Measurements from ENCODE around the gene ZNF428. TPM values are rescaled to one million over a fixed set of nuclear protein-coding genes. Genes with fewer than 3 reads are reported as not detected.
A peak's percentile ranks its signal among the peaks of the same experiment; 100 is the strongest.

ZNF428 gene
- total RNA-seq, 2 experiments from 2014 or later, result 28.5 to 98.1 TPM

- no peak overlapping the region for H3K4me2 ChIP-seq (ENCODE audit: low read length)
- H3K36me3 ChIP-seq (ENCODE audit: insufficient read depth, low read length), result peaks cover 10% of the 10 kb centered on the region
- peaks cover 11% of the 10 kb centered on the region; the same call in 1 of the 2 replicates for H3K79me2 ChIP-seq (ENCODE audit: insufficient read depth, low read depth, low read length)
- no TSS peak for BruUV-seq (replicated peaks)
- no peak for TF ChIP-seq EZH2phosphoT487 (IDR thresholded peaks at IDR 0.05; ENCODE audit: borderline replicate concordance, low read depth, low read length)
- 0 out of 2 replicates have a peak, but pooled peaks have one; percentile 13 for TF ChIP-seq CTCF (conservative IDR thresholded peaks at IDR 0.05; ENCODE audit: low read length)
- H2AFZ ChIP-seq (ENCODE audit: low read length), result no peak overlapping the region
- peak; percentile 18 for DNase-seq (ENCODE audit: low spot score)
- peaks cover 5% of the 10 kb centered on the region for H3K4me1 ChIP-seq (ENCODE audit: insufficient read depth, low read length, poor library complexity, severe bottlenecking)
- CTCF ChIA-PET (ENCODE audit: unreplicated experiment), result no interaction called here
- no peaks in the 10 kb centered on the region for H4K20me1 ChIP-seq (ENCODE audit: insufficient read depth, low read length)
- intact Hi-C loops (cut with micrococcal nuclease; ENCODE audit: unreplicated experiment), result no loop called here
- H3K4me3 ChIP-seq (ENCODE audit: low read depth, low read length, poor library complexity, severe bottlenecking), result no peak overlapping the region
- H3K27ac ChIP-seq (ENCODE audit: low read depth, low read length, poor library complexity, severe bottlenecking), result no peak overlapping the region
- POLR2A ChIA-PET, result no interaction called here
- no peaks in the 10 kb centered on the region for H3K9me3 ChIP-seq (ENCODE audit: low read length)
- no peaks in the 10 kb centered on the region for H3K9me2 ChIP-seq (ENCODE audit: insufficient read depth, low read length)
Observed at GRCh38 chr19:43570174-43570791, 49.1 kb downstream of the ZNF428 start.

GRCh38 chr19:43569657-43570056 is 49.8 kb downstream of the ZNF428 start:
- DNase-seq (ENCODE audit: low spot score), result no peak
- Histone ChIP-seq H3K79me2 (ENCODE audit: insufficient read depth, low read depth, low read length) (peaks cover 5% of the 10 kb centered on the region; the same call in 1 of the 2 replicates), H3K4me1 (ENCODE audit: insufficient read depth, low read length, poor library complexity, severe bottlenecking) (peaks cover 4% of the 10 kb centered on the region), H3K36me3 (ENCODE audit: insufficient read depth, low read length) (peaks cover 10% of the 10 kb centered on the region), H3K4me3 (ENCODE audit: low read depth, low read length, poor library complexity, severe bottlenecking) (no peak overlapping the region), H3K9me2 (ENCODE audit: insufficient read depth, low read length) (no peaks in the 10 kb centered on the region), H2AFZ (ENCODE audit: low read length) (no peak overlapping the region), H3K4me2 (ENCODE audit: low read length) (no peak overlapping the region), H3K9me3 (ENCODE audit: low read length) (no peaks in the 10 kb centered on the region), H3K27ac (ENCODE audit: low read depth, low read length, poor library complexity, severe bottlenecking) (no peak overlapping the region), H4K20me1 (ENCODE audit: insufficient read depth, low read length) (no peaks in the 10 kb centered on the region)
- CTCF ChIA-PET (ENCODE audit: unreplicated experiment), result no interaction called here
- BruUV-seq (replicated peaks), result no TSS peak
- TF ChIP-seq CTCF (conservative IDR thresholded peaks at IDR 0.05; ENCODE audit: low read length) (no peak), EZH2phosphoT487 (IDR thresholded peaks at IDR 0.05; ENCODE audit: borderline replicate concordance, low read depth, low read length) (no peak)
- intact Hi-C loops (cut with micrococcal nuclease; ENCODE audit: unreplicated experiment), result no loop called here
- POLR2A ChIA-PET, result no interaction called here

DNA sequence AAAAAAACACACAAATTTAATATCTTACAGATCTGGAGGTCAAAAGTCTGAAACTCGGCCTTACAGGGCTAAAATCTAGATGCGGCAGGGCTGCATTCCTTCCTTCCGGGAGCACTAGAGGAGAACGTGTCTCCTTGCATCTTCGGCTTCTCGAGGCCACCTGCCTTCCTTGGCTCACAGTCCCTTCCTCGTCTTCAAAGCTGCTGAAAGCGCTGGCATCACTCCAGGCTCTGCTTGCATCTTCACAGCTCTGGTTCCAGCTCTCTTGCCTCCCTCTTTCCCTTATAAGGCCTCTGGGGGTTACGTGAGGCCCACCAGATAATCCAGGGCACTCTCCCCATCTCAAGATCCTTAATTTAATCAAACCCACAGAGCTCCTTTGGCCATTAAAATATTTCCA is 54.6 kb downstream of the ZNF428 start:
- Histone ChIP-seq H2AFZ (ENCODE audit: low read length) (no peak overlapping the region), H3K36me3 (ENCODE audit: insufficient read depth, low read length) (peaks cover 37% of the 10 kb centered on the region), H4K20me1 (ENCODE audit: insufficient read depth, low read length) (no peaks in the 10 kb centered on the region), H3K79me2 (ENCODE audit: insufficient read depth, low read depth, low read length) (no peaks in the 10 kb centered on the region), H3K9me2 (ENCODE audit: insufficient read depth, low read length) (no peaks in the 10 kb centered on the region), H3K4me1 (ENCODE audit: insufficient read depth, low read length, poor library complexity, severe bottlenecking) (peaks cover 8% of the 10 kb centered on the region), H3K9me3 (ENCODE audit: low read length) (no peaks in the 10 kb centered on the region), H3K27ac (ENCODE audit: low read depth, low read length, poor library complexity, severe bottlenecking) (no peak overlapping the region), H3K4me2 (ENCODE audit: low read length) (no peak overlapping the region), H3K4me3 (ENCODE audit: low read depth, low read length, poor library complexity, severe bottlenecking) (no peak overlapping the region)
- DNase-seq (ENCODE audit: low spot score), result no peak
- ChIA-PET CTCF (ENCODE audit: unreplicated experiment) (interaction anchor here (0.6 kb wide), 1 partner anchor 10 kb away, joined by 3 read pairs; no protein-coding TSS in a partner anchor), POLR2A (interaction anchor here (0.7 kb wide), 1 partner anchor 30 kb away, joined by 3 read pairs; no protein-coding TSS in a partner anchor)
- no TSS peak for BruUV-seq (replicated peaks)
- no peak for TF ChIP-seq EZH2phosphoT487 (IDR thresholded peaks at IDR 0.05; ENCODE audit: borderline replicate concordance, low read depth, low read length)
- no peak for TF ChIP-seq CTCF (conservative IDR thresholded peaks at IDR 0.05; ENCODE audit: low read length)
- intact Hi-C loops (cut with micrococcal nuclease; ENCODE audit: unreplicated experiment), result no loop called here
